Measurements from ENCODE around the gene COL8A2.

The COL8A2 gene

GRCh38 chr1:36137226-36137625, 12.2 kb upstream of the COL8A2 start:
- no peak for DNase-seq (ENCODE audit: low read depth in 2 of 2, low spot score in 1 of 2)

- DNase-seq (ENCODE audit: low read depth in 2 of 2, low spot score in 1 of 2), result no peak
These were observed 11.5 kb upstream of the COL8A2 start for GRCh38 chr1:36136535-36136934.

GRCh38 chr1:36135796-36136195, 10.8 kb upstream of the COL8A2 start:
- DNase-seq (ENCODE audit: low read depth in 2 of 2, low spot score in 1 of 2), result no peak

GRCh38 chr1:36135330-36135667, 10.3 kb upstream of the COL8A2 start:
- DNase-seq (ENCODE audit: low read depth in 2 of 2, low spot score in 1 of 2), result no peak

- no peak for DNase-seq (ENCODE audit: low read depth in 2 of 2, low spot score in 1 of 2)
These were observed 9.7 kb upstream of the COL8A2 start for GRCh38 chr1:36134505-36135329.

GRCh38 chr1:36134031-36134430, 9.0 kb upstream of the COL8A2 start:
- no peak for DNase-seq (ENCODE audit: low read depth in 2 of 2, low spot score in 1 of 2)

- DNase-seq (ENCODE audit: low read depth in 2 of 2, low spot score in 1 of 2), result no peak
These were observed 8.5 kb upstream of the COL8A2 start for GRCh38 chr1:36133484-36133883.

GRCh38 chr1:36132029-36132428, 7.0 kb upstream of the COL8A2 start:
- no peak for DNase-seq (ENCODE audit: low read depth in 2 of 2, low spot score in 1 of 2)

- no peak for DNase-seq (ENCODE audit: low read depth in 2 of 2, low spot score in 1 of 2)
These were observed 3.8 kb upstream of the COL8A2 start for GRCh38 chr1:36128905-36129206.

GRCh38 chr1:36128126-36128904, 3.3 kb upstream of the COL8A2 start:
- DNase-seq (ENCODE audit: low read depth in 2 of 2, low spot score in 1 of 2), result no peak

GRCh38 chr1:36126797-36127500, 1.9 kb upstream of the COL8A2 start:
- no peak for DNase-seq (ENCODE audit: low read depth in 2 of 2, low spot score in 1 of 2)

- DNase-seq (ENCODE audit: low read depth in 2 of 2, low spot score in 1 of 2), result no peak
These were observed 1.1 kb upstream of the COL8A2 start for GRCh38 chr1:36126005-36126716.

- no peak for DNase-seq (ENCODE audit: low read depth in 2 of 2, low spot score in 1 of 2)
These were observed 456 bp downstream of the COL8A2 start for GRCh38 chr1:36124404-36125128.

- DNase-seq (ENCODE audit: low read depth in 2 of 2, low spot score in 1 of 2), result no peak
These were observed 1.7 kb downstream of the COL8A2 start for GRCh38 chr1:36123356-36123755.

- DNase-seq (ENCODE audit: low read depth in 2 of 2, low spot score in 1 of 2), result no peak
These were observed 2.7 kb downstream of the COL8A2 start for GRCh38 chr1:36122062-36123030.

GRCh38 chr1:36119456-36119855, 5.6 kb downstream of the COL8A2 start:
- no peak for DNase-seq (ENCODE audit: low read depth in 2 of 2, low spot score in 1 of 2)

GRCh38 chr1:36118447-36119204, 6.4 kb downstream of the COL8A2 start:
- DNase-seq (ENCODE audit: low read depth in 2 of 2, low spot score in 1 of 2), result no peak

GRCh38 chr1:36116901-36117300, 8.1 kb downstream of the COL8A2 start:
- DNase-seq (ENCODE audit: low read depth in 2 of 2, low spot score in 1 of 2), result no peak

- DNase-seq (ENCODE audit: low read depth in 2 of 2, low spot score in 1 of 2), result no peak
These were observed 9.1 kb downstream of the COL8A2 start for GRCh38 chr1:36115931-36116330.
